GM10266 (cell line): ENCODE measurements around the gene USP26.
A peak's percentile ranks its signal among the peaks of the same experiment; 100 is the strongest.
"Not testable (repeated sequence)": the region's sequence is repeated elsewhere in the genome, so short reads cannot be mapped to it uniquely, and the experiment has no call there.

Experiments
- DNase-seq: peaks from one replicate; pipeline ENCODE4 v3.0.0; 2012; ENCODE audit errors: extremely low spot score
- CTCF ChIP-seq: IDR thresholded peaks from 2 replicates; pipeline ENCODE4 v1.5.1; 2012; ENCODE audit warnings: mild to moderate bottlenecking, low read depth; ENCODE audit not compliant: control insufficient read depth, insufficient read depth; ENCODE audit errors: missing control alignments

Gene USP26

GRCh38 chrX:133005616-133006015, 91.3 kb downstream of the USP26 start:
- no peak for DNase-seq
- no peak for TF ChIP-seq CTCF

- peak; percentile 36 for TF ChIP-seq CTCF
- DNase-seq, result no peak
Observed at GRCh38 chrX:133005042-133005441, 91.9 kb downstream of the USP26 start.

GRCh38 chrX:132999209-132999608, 97.7 kb downstream of the USP26 start:
- no peak for TF ChIP-seq CTCF
- no peak for DNase-seq

- no peak for DNase-seq
- TF ChIP-seq CTCF, result no peak
Observed at GRCh38 chrX:132990835-132991234, 106.1 kb downstream of the USP26 start.

GRCh38 chrX:132986556-132986955, 110.4 kb downstream of the USP26 start:
- no peak for DNase-seq
- no peak for TF ChIP-seq CTCF

GRCh38 chrX:132984058-132984650, 112.8 kb downstream of the USP26 start:
- TF ChIP-seq CTCF, result no peak
- no peak for DNase-seq

- TF ChIP-seq CTCF, result no peak
Observed at GRCh38 chrX:132983496-132983895, 113.4 kb downstream of the USP26 start.

GRCh38 chrX:132980035-132980434, 116.9 kb downstream of the USP26 start:
- not testable (repeated sequence) for DNase-seq

More at GRCh38 chrX:132983496-132983895, 113.4 kb downstream of the USP26 start:
- no peak for DNase-seq
